ENCODE results near the gene TUBA8. TPM values are rescaled to one million over a fixed set of nuclear protein-coding genes. Genes with fewer than 3 reads are reported as not detected.
"Not testable (repeated sequence)": the region's sequence is repeated elsewhere in the genome, so short reads cannot be mapped to it uniquely, and the experiment has no call there.

The TUBA8 gene
- total RNA-seq, 2 experiments from 2014 or later = 1.2 to 1.5 TPM

DNA sequence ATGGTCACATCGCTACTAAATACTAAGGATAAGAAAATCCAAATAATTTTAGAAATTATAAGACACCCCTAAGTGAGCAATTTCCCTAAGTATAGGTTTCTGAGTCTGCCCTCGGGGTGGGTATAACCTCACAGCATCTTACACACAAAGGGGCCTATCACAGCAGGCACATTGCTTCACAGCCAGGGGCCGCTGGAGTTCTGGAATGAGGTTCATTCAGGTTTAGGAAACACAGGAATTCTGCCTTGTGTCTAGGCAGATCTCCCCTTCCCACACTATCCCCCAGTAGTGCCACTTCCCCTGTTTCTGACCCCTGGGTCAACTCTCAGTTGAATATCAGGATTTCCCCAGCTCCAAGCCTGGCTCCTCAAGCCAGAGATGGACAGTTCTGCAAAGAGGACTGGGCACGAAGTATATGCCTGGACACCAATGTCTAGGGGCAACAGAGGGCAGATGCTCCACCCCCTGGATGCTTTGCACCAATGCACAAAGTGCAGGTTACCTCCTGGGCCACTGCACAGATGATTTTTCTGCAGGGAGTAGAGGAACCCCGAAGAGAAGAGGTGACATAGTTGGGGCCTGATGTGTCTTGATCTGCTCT is 11.4 kb downstream of the TUBA8 start:
- no peaks in the 10 kb centered on the region for H3K27me3 Mint-ChIP-seq
- no peak for DNase-seq
- H3K9me3 Mint-ChIP-seq = no peaks in the 10 kb centered on the region
- H3K4me1 Mint-ChIP-seq = peaks cover 12% of the 10 kb centered on the region
- H3K4me3 Mint-ChIP-seq = no peak overlapping the region
- H3K27ac Mint-ChIP-seq = no peak overlapping the region
- H3K36me3 Mint-ChIP-seq = peaks cover 3% of the 10 kb centered on the region

DNA sequence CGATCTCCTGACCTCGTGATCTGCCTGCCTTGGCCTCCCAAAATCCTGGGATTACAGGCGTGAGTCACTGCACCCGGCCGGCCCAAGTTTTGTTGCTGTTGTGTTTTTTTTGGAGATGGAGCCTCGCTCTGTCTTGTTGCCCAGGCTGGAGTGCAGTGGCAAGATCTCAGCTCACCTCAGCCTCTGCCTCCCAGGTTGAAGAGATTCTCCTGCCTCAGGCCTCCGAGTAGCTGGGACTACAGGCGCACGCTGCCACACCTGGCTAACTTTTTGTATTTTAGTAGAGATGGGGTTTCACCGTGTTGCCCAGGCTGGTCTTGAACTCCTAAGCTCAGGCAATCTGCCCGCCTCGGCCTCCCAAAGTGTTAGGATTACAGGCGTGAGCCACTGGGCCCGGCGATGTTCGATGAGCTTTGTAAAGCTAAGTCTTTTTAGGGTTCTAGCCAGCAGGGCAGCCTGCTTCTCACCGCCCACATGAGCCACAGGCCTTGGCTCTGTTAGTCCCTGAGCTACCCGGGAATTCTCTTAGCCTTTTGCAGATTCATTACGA is 12.9 kb downstream of the TUBA8 start:
- not testable (repeated sequence) for DNase-seq, H3K36me3 Mint-ChIP-seq, H3K27ac Mint-ChIP-seq, H3K4me3 Mint-ChIP-seq, H3K27me3 Mint-ChIP-seq, H3K9me3 Mint-ChIP-seq
- peaks cover 12% of the 10 kb centered on the region for H3K4me1 Mint-ChIP-seq

DNA sequence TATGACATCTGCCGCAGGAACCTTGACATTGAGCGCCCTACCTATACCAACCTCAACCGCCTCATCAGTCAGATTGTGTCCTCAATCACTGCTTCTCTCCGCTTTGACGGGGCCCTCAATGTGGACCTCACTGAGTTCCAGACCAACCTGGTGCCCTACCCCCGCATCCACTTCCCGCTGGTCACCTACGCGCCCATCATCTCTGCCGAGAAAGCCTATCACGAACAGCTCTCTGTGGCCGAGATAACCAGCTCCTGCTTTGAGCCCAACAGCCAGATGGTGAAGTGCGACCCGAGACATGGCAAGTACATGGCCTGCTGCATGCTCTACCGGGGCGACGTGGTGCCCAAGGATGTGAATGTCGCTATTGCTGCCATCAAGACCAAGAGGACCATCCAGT is 16.0 kb downstream of the TUBA8 start:
- H3K27ac Mint-ChIP-seq = no peak overlapping the region

DNA sequence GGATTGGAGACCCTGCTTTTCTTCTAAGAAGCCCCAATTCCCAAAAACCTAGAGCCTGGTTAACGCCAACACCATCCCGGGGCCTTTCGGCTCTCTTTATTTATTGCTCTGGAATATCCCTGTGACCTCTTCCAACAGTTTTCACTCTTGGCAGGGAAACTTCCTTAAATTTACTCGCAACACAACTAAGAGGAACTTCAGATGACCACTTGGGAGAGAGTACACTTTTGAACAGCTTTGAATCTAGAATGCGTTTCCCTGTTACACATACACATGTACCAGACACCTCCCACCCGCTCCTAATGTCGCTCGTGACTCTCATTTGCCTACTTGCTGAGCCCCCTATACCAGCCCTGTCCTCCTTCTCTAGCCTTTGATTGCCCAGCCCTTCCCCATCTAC is 19.4 kb downstream of the TUBA8 start:
- H3K9me3 Mint-ChIP-seq = no peaks in the 10 kb centered on the region
- H3K4me3 Mint-ChIP-seq = no peak overlapping the region
- DNase-seq = no peak
- H3K27ac Mint-ChIP-seq = no peak overlapping the region
- H3K4me1 Mint-ChIP-seq = no peaks in the 10 kb centered on the region
- H3K27me3 Mint-ChIP-seq = no peaks in the 10 kb centered on the region
- H3K36me3 Mint-ChIP-seq = peaks cover 2% of the 10 kb centered on the region

More for the DNA sequence above, 16.0 kb downstream of the TUBA8 start:
- Mint-ChIP-seq H3K4me1 (no peaks in the 10 kb centered on the region), H3K36me3 (peaks cover under 1% of the 10 kb centered on the region), H3K27me3 (no peaks in the 10 kb centered on the region), H3K9me3 (no peaks in the 10 kb centered on the region), H3K4me3 (no peak overlapping the region)
- no peak for DNase-seq

DNA sequence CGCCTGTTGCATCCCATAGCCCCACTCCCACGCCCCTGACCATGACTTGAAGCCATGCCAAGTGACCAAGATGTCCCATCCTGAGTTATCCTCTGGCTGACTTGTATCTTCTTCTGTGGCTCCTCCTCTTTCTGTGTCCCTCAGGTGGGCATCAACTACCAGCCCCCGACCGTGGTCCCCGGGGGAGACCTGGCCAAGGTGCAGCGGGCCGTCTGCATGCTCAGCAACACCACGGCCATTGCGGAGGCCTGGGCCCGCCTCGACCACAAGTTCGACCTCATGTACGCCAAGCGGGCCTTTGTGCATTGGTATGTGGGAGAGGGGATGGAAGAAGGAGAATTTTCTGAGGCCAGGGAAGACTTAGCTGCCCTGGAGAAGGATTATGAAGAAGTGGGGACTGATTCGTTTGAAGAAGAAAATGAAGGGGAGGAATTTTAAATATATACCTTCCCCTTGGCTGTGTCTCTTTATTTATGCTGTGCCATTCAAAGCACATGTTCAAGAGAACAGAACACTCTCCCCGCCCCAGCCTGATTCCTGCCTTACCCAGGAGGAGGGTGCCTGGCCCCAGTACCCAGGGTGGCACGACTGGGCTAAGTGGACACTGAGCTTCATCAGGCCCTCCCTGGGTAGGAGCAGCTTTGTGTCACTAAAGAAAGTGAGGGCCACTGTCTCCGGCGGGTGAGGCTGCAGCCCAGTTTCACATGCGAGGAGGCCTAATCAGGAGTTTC is 20.3 kb downstream of the TUBA8 start:
- Mint-ChIP-seq H3K27me3 (no peaks in the 10 kb centered on the region), H3K4me1 (no peaks in the 10 kb centered on the region), H3K27ac (no peak overlapping the region), H3K9me3 (no peaks in the 10 kb centered on the region), H3K4me3 (no peak overlapping the region), H3K36me3 (peaks cover 2% of the 10 kb centered on the region)
- no peak for DNase-seq

DNA sequence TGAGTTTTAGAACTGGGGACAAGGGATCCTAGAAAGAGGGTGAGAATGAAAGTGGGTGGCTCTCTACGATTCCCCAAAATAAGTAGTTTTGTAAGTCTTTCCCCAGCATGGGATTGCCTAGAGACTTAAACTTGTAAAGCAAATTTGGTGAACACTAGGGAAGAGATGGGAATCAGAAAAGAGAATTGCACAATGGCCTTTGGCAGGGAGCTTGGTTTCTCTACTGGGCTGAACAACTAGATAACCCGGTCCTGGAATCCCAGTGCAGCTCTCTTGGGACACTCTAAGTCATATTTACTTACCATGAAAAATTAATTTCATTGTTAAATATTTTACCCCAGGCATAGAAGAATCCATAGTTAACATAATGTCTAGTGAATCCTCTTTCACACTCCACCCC is 22.8 kb downstream of the TUBA8 start:
- Mint-ChIP-seq H3K4me3 (no peak overlapping the region), H3K36me3 (peaks cover 2% of the 10 kb centered on the region), H3K27ac (no peak overlapping the region)

DNA sequence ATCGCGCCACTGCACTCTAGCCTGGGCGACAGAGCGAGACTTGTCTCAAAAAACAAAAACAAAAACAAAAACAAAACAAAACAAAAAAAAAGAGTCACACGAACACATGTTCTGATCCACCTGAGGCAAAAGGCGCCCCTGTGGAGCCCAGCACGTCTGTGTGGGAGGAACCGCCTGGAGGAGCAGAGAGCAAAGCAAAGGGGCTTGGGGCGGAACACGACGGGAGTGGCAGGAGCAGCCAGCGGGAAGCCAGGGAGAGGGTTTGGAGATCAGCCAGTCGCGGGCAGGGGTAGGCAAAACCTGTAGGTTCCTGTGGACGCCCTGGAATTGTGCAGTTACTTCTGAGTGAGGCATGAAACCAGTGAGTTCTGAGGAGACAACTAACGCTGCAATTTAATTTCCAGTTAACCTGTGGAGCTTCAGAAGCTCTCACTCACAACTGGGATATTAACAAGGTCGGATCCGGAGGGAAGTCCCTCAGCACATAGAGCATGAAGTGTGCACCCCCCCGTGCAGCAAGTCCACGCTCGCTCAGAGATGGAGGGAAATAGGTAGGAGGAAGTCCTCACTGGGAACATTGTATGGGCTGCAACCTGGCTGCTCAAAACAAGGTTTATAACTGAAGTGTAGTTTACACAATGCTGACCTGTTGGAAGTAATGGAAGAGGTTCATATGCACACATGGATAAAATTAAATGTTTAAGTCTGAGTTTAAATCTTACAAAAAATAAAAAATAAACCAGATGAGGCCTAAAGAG is 26.1 kb downstream of the TUBA8 start:
- no peak overlapping the region for H3K27ac Mint-ChIP-seq
- H3K36me3 Mint-ChIP-seq = peaks cover 3% of the 10 kb centered on the region
- peaks cover 2% of the 10 kb centered on the region for H3K9me3 Mint-ChIP-seq
- no peaks in the 10 kb centered on the region for H3K27me3 Mint-ChIP-seq
- H3K4me1 Mint-ChIP-seq = no peaks in the 10 kb centered on the region
- no peak overlapping the region for H3K4me3 Mint-ChIP-seq
- DNase-seq = no peak

More for the DNA sequence above, 22.8 kb downstream of the TUBA8 start:
- H3K27me3 Mint-ChIP-seq = no peaks in the 10 kb centered on the region
- no peak for DNase-seq
- H3K4me1 Mint-ChIP-seq = no peaks in the 10 kb centered on the region
- H3K9me3 Mint-ChIP-seq = no peaks in the 10 kb centered on the region

DNA sequence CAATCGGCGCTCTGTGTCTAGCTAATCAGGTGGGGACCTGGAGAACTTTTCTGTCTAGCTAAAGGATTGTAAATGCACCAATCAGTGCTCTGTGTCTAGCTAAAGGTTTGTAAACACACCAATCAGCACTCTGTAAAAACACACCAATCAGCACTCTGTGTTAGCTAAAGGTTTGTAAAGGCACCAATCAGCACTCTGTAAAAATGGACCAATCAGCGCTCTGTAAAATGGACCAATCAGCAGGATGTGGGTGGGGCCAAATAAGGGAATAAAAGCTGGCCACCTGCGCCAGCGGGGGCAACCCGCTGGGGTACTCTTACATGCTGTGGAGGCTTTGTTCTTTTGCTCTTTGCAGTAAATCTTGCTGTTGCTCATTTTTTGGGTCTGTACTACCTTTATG is 30.4 kb downstream of the TUBA8 start:
- H3K4me1 Mint-ChIP-seq, H3K4me3 Mint-ChIP-seq, H3K27me3 Mint-ChIP-seq, H3K9me3 Mint-ChIP-seq, DNase-seq, H3K36me3 Mint-ChIP-seq, H3K27ac Mint-ChIP-seq: not testable (repeated sequence)

DNA sequence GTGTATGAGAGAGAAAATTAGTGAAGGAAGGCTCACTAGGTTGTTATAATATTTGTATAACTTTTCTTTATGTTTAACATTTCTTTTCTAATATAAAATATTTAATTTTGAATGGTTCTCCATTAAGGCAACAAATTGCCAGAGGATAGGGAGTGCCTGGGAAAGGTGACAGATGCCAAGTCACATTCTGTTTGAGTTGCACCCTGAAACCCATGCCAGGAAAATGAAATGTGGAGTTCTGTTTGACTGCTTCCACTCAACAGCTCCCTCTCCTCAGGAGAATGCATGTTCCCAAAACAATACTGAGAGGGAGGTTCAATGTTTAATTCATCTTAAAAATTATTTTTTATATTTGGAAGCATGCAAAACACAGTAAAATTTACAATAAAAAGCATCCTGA is 33.5 kb downstream of the TUBA8 start:
- Mint-ChIP-seq H3K4me3 (no peak overlapping the region), H3K27ac (no peak overlapping the region), H3K36me3 (peaks cover 2% of the 10 kb centered on the region), H3K9me3 (peaks cover 2% of the 10 kb centered on the region), H3K27me3 (no peaks in the 10 kb centered on the region), H3K4me1 (no peaks in the 10 kb centered on the region)
- no peak for DNase-seq

DNA sequence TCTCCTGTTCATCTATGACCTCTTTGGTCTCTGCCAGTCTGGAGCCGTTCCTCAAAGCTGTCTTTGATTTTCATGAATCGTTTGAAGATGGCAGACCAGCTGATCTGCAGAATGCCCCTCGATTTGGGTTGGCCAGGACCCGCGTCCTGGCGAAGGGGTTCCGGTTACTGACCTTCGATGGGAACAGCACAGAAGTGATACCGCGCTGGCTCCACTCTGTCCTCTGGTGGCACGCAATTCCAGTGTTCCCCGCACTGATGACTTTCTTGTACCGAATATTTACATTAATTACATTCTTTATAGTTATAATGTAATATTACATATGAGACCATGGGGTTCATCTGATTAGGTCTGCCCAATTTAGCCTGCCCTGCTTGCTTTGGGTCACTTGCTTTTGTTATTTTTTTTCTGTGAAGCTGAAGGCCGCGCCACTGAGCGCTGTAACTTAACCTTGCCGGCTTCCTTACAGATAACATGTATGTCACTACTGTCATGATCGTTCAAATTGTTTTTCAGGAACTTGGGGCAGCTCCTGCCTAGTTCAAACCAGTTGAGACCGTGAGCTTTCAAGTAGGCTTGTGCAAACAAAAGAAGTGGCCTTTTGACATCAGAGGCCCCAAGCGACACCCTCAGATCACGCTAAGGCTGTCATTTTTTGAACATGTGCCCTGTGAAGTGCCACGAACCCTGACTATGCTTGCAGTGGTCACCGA is 35.2 kb downstream of the TUBA8 start:
- H3K4me3 Mint-ChIP-seq = no peak overlapping the region
- H3K9me3 Mint-ChIP-seq = peaks cover 2% of the 10 kb centered on the region
- no peak overlapping the region for H3K27ac Mint-ChIP-seq
- peaks cover 3% of the 10 kb centered on the region for H3K4me1 Mint-ChIP-seq
- no peaks in the 10 kb centered on the region for H3K27me3 Mint-ChIP-seq
- DNase-seq = no peak
- H3K36me3 Mint-ChIP-seq = peaks cover 2% of the 10 kb centered on the region

DNA sequence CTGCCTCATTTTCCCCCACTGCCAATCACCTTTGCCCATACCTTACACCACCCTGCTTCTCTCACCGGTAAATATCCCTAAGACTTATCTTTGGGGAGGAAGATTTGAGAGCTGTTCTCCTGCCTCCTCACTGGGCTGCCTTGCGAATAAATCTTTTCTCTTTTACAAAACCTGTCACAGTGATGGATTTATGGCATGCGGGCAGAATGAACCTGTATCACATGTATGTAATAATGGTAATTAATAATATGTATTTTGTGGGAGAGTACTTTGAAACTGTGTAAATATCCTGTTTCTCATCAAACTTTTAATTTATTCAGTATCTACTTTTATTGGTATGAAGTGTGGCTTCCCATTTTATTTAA is 35.8 kb downstream of the TUBA8 start:
- H3K4me3 Mint-ChIP-seq = no peak overlapping the region
- H3K27me3 Mint-ChIP-seq = no peaks in the 10 kb centered on the region
- H3K4me1 Mint-ChIP-seq = peaks cover 4% of the 10 kb centered on the region
- no peak overlapping the region for H3K27ac Mint-ChIP-seq
- H3K36me3 Mint-ChIP-seq = peaks cover under 1% of the 10 kb centered on the region
- DNase-seq = no peak
- no peaks in the 10 kb centered on the region for H3K9me3 Mint-ChIP-seq

DNA sequence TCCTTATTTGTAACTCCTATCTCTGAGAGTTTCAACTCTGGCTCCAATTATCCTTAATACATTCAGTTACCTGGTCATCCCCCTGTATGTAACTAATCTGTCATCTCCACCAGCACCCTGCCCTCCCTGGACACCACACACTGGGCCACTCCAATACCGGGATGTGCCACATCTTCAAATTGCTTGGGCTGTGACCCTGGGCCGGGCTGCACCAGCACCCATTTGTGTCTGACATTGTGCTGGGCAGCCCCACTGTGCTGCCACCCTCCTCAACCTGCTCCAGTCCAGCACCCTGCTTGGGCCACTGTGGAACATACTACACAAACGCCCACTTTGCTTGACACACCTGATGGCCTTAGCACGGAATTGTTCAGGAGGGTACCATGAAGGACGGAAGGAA is 37.2 kb downstream of the TUBA8 start:
- H3K4me3 Mint-ChIP-seq = no peak overlapping the region
- no peaks in the 10 kb centered on the region for H3K27me3 Mint-ChIP-seq
- H3K36me3 Mint-ChIP-seq = no peaks in the 10 kb centered on the region
- no peak for DNase-seq
- H3K27ac Mint-ChIP-seq = no peak overlapping the region
- H3K9me3 Mint-ChIP-seq = no peaks in the 10 kb centered on the region
- H3K4me1 Mint-ChIP-seq = peaks cover 15% of the 10 kb centered on the region

DNA sequence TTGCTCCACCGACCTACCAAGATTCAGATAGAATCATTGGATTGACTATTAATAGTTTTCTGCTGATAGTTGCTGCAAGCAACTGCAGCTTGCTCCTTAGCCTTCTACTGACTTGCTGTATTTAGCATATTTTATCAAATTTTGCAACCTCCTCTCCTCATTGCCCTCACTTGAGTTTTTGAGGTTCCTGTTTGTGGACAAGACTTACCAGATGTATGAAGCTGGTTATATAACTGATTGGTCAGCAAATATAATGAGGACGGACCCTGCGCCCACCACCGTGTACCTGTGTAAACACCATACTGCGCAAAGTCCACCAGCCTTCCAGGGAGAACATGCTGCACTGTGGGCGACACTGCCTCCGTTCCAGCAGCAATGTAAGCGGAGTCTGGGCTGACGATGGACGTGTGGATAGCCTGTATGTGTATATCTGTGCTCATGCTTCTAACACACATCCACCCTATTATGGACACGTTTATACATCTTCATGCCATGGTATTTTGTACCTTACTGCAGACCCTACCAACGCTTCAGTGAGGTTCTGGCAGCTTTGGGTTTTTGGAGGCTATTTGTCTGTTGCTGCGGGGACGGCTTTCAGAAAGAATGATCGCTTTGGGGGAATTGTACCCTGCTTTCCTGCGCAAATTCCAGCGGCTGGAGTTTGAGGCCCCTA is 37.8 kb downstream of the TUBA8 start:
- Mint-ChIP-seq H3K4me3 (no peak overlapping the region), H3K4me1 (peaks cover 15% of the 10 kb centered on the region), H3K36me3 (no peaks in the 10 kb centered on the region), H3K27ac (no peak overlapping the region), H3K9me3 (no peaks in the 10 kb centered on the region), H3K27me3 (no peaks in the 10 kb centered on the region)
- no peak for DNase-seq

DNA sequence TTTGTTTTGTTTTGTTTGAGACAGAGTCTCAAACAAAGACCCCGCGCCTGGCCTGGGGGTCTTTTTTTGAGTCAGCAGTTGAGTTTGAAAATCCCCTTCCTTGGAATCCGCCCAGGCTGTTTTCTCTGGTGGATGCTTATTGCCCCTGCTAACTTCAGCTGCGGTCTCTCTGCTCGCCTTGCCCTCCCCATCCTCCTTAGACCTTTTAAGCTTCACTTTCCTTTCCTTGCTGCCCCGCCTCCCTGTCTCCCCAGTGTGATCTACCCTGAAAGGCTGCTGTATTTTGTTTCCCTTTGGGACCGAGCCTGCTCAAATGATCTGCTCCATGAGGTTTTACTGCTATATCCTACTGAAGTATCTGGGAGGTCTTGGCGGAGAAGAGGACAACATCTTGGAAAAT is 41.9 kb downstream of the TUBA8 start:
- no peaks in the 10 kb centered on the region for H3K27me3 Mint-ChIP-seq
- no peaks in the 10 kb centered on the region for H3K9me3 Mint-ChIP-seq
- peak overlapping the region; percentile 69 for H3K27ac Mint-ChIP-seq
- no peaks in the 10 kb centered on the region for H3K36me3 Mint-ChIP-seq
- peaks cover 15% of the 10 kb centered on the region for H3K4me1 Mint-ChIP-seq
- H3K4me3 Mint-ChIP-seq = peak overlapping the region; percentile 62
- DNase-seq = peak; percentile 37

Measured in activated naive CD8-positive, alpha-beta T cell treated with anti-CD3 and anti-CD28 coated beads for 36 hours (primary cell).